ENCODE data around the gene KIFAP3.

GRCh38 chr1:169896013-169896412, 178.5 kb downstream of the KIFAP3 start:
- TF ChIP-seq POLR2A (IDR thresholded peaks at IDR 0.05) (no peak), CTCF (IDR thresholded peaks at IDR 0.05) (no peak)

All from vagina (tissue), 2 donors.